H9 (cell line): ENCODE results near the gene RGS6. TPM values are rescaled to one million over a fixed set of nuclear protein-coding genes. Genes with fewer than 3 reads are reported as not detected.

Experiments used
- DNase-seq: peaks from one replicate; pipeline ENCODE4 v3.0.0-alpha.2; 2017
- H2AFZ ChIP-seq: one replicate; pipeline ENCODE4 v1.6.1; 2013; ENCODE audit warnings: mild to moderate bottlenecking, low read length, control low read depth, moderate library complexity
- H2AK5ac ChIP-seq: 2 replicates; pipeline ENCODE4 v1.6.1; 2013; ENCODE audit warnings: low read length, control low read depth, mixed read lengths; ENCODE audit not compliant: insufficient read length
- H2BK120ac ChIP-seq: one replicate; pipeline ENCODE4 v1.6.1; 2013; ENCODE audit warnings: low read depth, mild to moderate bottlenecking, low read length, control low read depth, inconsistent platforms; ENCODE audit not compliant: poor library complexity, severe bottlenecking
- H2BK12ac ChIP-seq: 2 replicates; pipeline ENCODE4 v1.6.1; 2013; ENCODE audit warnings: low read length, control low read depth, mixed read lengths, low read depth; ENCODE audit not compliant: insufficient read length
- H2BK15ac ChIP-seq: 2 replicates; pipeline ENCODE4 v1.6.1; 2013; ENCODE audit warnings: low read depth, low read length, control low read depth
- H2BK20ac ChIP-seq: one replicate; pipeline ENCODE4 v1.6.1; 2013; ENCODE audit warnings: low read depth, mild to moderate bottlenecking, low read length, control low read depth, inconsistent platforms; ENCODE audit not compliant: poor library complexity, severe bottlenecking
- H2BK5ac ChIP-seq: 2 replicates; pipeline ENCODE4 v1.6.1; 2013; ENCODE audit warnings: low read length, control low read depth, mixed read lengths; ENCODE audit not compliant: insufficient read length
- H3K14ac ChIP-seq: 2 replicates; pipeline ENCODE4 v1.6.1; 2013; ENCODE audit warnings: low read length, control low read depth; ENCODE audit not compliant: insufficient read depth
- H3K18ac ChIP-seq: 2 replicates; pipeline ENCODE4 v1.6.1; 2013; ENCODE audit warnings: low read depth, mild to moderate bottlenecking, mixed read lengths, low read length, control low read depth; ENCODE audit not compliant: insufficient read length
- H3K23ac ChIP-seq: 2 replicates; pipeline ENCODE4 v1.6.1; 2013; ENCODE audit warnings: low read length, control low read depth, mixed read lengths, low read depth; ENCODE audit not compliant: insufficient read length
- H3K23me2 ChIP-seq: 2 replicates; pipeline ENCODE4 v1.6.1; 2013; ENCODE audit warnings: low read depth, mild to moderate bottlenecking, mixed read lengths, low read length, control low read depth; ENCODE audit not compliant: insufficient read length, poor library complexity, severe bottlenecking
- H3K27ac ChIP-seq: 2 replicates; pipeline ENCODE4 v1.5.1; 2013; ENCODE audit warnings: low read length, control low read depth, mixed read lengths, low read depth; ENCODE audit not compliant: insufficient read length
- H3K27me3 ChIP-seq: 2 replicates; pipeline ENCODE4 v1.6.1; 2013; ENCODE audit warnings: low read length, control low read depth, inconsistent platforms; ENCODE audit not compliant: insufficient read depth
- H3K4ac ChIP-seq: 2 replicates; pipeline ENCODE4 v1.6.1; 2013; ENCODE audit warnings: low read depth, mild to moderate bottlenecking, control low read depth, inconsistent platforms, low read length, moderate library complexity
- H3K4me1 ChIP-seq: 2 replicates; pipeline ENCODE4 v1.6.1; 2013; ENCODE audit warnings: low read length, control low read depth, inconsistent platforms; ENCODE audit not compliant: insufficient read depth
- H3K4me2 ChIP-seq: 2 replicates; pipeline ENCODE4 v1.6.1; 2013; ENCODE audit warnings: low read length, control low read depth, mixed read lengths; ENCODE audit not compliant: insufficient read length, insufficient read depth
- H3K56ac ChIP-seq: 2 replicates; pipeline ENCODE4 v1.6.1; 2013; ENCODE audit warnings: low read depth, mild to moderate bottlenecking, mixed read lengths, low read length, control low read depth; ENCODE audit not compliant: insufficient read length
- H3K79me1 ChIP-seq: 2 replicates; pipeline ENCODE4 v1.6.1; 2013; ENCODE audit warnings: low read depth, mild to moderate bottlenecking, moderate library complexity, low read length, control low read depth, inconsistent platforms; ENCODE audit not compliant: insufficient read depth, poor library complexity, severe bottlenecking
- H3K79me2 ChIP-seq: 2 replicates; pipeline ENCODE4 v1.6.1; 2013; ENCODE audit warnings: low read length, control low read depth, inconsistent platforms; ENCODE audit not compliant: insufficient read depth
- H3K9ac ChIP-seq: 2 replicates; pipeline ENCODE4 v1.6.1; 2013; ENCODE audit warnings: low read length, control low read depth, mixed read lengths; ENCODE audit not compliant: insufficient read length; ENCODE audit errors: extremely low read depth
- H3K9me3 ChIP-seq: one replicate; pipeline ENCODE4 v1.6.1; 2013; ENCODE audit warnings: low read depth, low read length, inconsistent platforms; ENCODE audit not compliant: control insufficient read depth
- H3T11ph ChIP-seq: one replicate; pipeline ENCODE4 v1.6.1; 2013; ENCODE audit warnings: mild to moderate bottlenecking, low read length, control low read depth, inconsistent platforms
- H4K20me1 ChIP-seq: one replicate; pipeline ENCODE4 v1.6.1; 2013; ENCODE audit not compliant: control insufficient read depth, insufficient read length, insufficient read depth
- H4K5ac ChIP-seq: 2 replicates; pipeline ENCODE4 v1.6.1; 2013; ENCODE audit warnings: low read depth, mild to moderate bottlenecking, mixed read lengths, low read length, control low read depth; ENCODE audit not compliant: insufficient read length
- H4K8ac ChIP-seq: replicated peaks from 2 replicates; pipeline ENCODE4 v1.6.1; 2013; ENCODE audit warnings: low read length, control low read depth, mixed read lengths, low read depth; ENCODE audit not compliant: insufficient read length
- H4K91ac ChIP-seq: 2 replicates; pipeline ENCODE4 v1.6.1; 2013; ENCODE audit warnings: low read depth, mild to moderate bottlenecking, moderate library complexity, mixed read lengths, low read length, control low read depth; ENCODE audit not compliant: insufficient read length
- H3K27ac Mint-ChIP-seq, 3 experiments: 2 replicates in 2 of 3; 3 replicates in 1 of 3; pipeline ENCODE4 v1.8.0; 2020 to 2021; ENCODE audit warnings: mixed read lengths in 3 of 3, mild to moderate bottlenecking in 1 of 3, moderate library complexity in 1 of 3
- H3K27me3 Mint-ChIP-seq: 2 replicates; pipeline ENCODE4 v1.8.0; 2021; ENCODE audit warnings: low read depth, mild to moderate bottlenecking, moderate library complexity, mixed read lengths
- H3K36me3 Mint-ChIP-seq, 3 experiments: 2 replicates in 2 of 3; 3 replicates in 1 of 3; pipeline ENCODE4 v1.8.0; 2020 to 2021; ENCODE audit warnings: low read depth in 3 of 3, mixed read lengths in 3 of 3; ENCODE audit not compliant: insufficient read depth in 1 of 3
- H3K4me1 Mint-ChIP-seq, 2 experiments: 2 replicates each; pipeline ENCODE4 v1.8.0; 2020; ENCODE audit warnings: mixed read lengths in 2 of 2
- H3K4me3 Mint-ChIP-seq, 2 experiments: 2 replicates in 1 of 2; 3 replicates in 1 of 2; pipeline ENCODE4 v1.8.0; 2020 to 2021; ENCODE audit warnings: mild to moderate bottlenecking in 2 of 2, mixed read lengths in 2 of 2, moderate library complexity in 1 of 2
- H3K9me3 Mint-ChIP-seq, 2 experiments: 2 replicates in 1 of 2; 3 replicates in 1 of 2; pipeline ENCODE4 v1.8.0; 2020; ENCODE audit warnings: mild to moderate bottlenecking in 2 of 2, mixed read lengths in 2 of 2, moderate library complexity in 1 of 2
- CTCF ChIP-seq: fragments of 200-600 bp; sonication (generic); conservative IDR thresholded peaks from 3 replicates; pipeline ENCODE4 v1.8.0; 2021; ENCODE audit warnings: antibody characterized with exemption, mild to moderate bottlenecking
- WGBS: extraction: QIAGEN DNeasy Blood & Tissue Kit; methylation state at CpG from one replicate; pipeline ENCODE4 v1.1.7; 2013; ENCODE audit warnings: missing lambda C conversion rate, low lambda C conversion rate, mixed read lengths; ENCODE audit not compliant: insufficient read length; ENCODE audit errors: extremely low coverage; 5-methylcytosine and 5-hydroxymethylcytosine counted together
- total RNA-seq: library from RNA; stranded (reverse); gene quantifications from 2 replicates; pipeline ENCODE4 v1.2.1, GENCODE V29; 2021

Gene RGS6
- total RNA-seq, 1 experiment from 2014 or later = 3.0 TPM

GRCh38 chr14:72254937-72255472, 322.8 kb downstream of the RGS6 start:
- Mint-ChIP-seq H3K9me3 (peaks cover 10 to 20% of the 10 kb centered on the region in 2 experiments; a peak in 4 of 5 replicates), H3K27ac (peak overlapping the region in 1 of 3 experiments; percentile 1; a peak in 2 of 7 replicates), H3K27me3 (no peaks in the 10 kb centered on the region), H3K4me3 (no peak overlapping the region), H3K36me3 (peaks cover 5 to 31% (median 6%) of the 10 kb centered on the region in 3 experiments), H3K4me1 (peaks cover 38 to 39% of the 10 kb centered on the region in 2 experiments)
- Histone ChIP-seq H3T11ph (no peak overlapping the region), H2BK120ac (no peak overlapping the region), H3K27ac (no peak overlapping the region), H3K56ac (no peak overlapping the region), H2BK20ac (no peak overlapping the region), H4K8ac (no peak overlapping the region), H2BK5ac (no peak overlapping the region), H2BK15ac (no peak overlapping the region), H3K23me2 (no peaks in the 10 kb centered on the region), H3K4ac (no peak overlapping the region), H4K20me1 (no peaks in the 10 kb centered on the region), H3K23ac (no peak overlapping the region), H3K79me2 (no peaks in the 10 kb centered on the region), H3K18ac (no peak overlapping the region), H3K4me2 (no peak overlapping the region), H2BK12ac (no peak overlapping the region), H3K79me1 (no peaks in the 10 kb centered on the region), H3K9me3 (no peaks in the 10 kb centered on the region), H2AK5ac (no peak overlapping the region), H3K27me3 (no peaks in the 10 kb centered on the region), H2AFZ (no peak overlapping the region), H4K5ac (no peak overlapping the region), H4K91ac (no peak overlapping the region), H3K4me1 (peaks cover 4% of the 10 kb centered on the region; the same call in 1 of the 2 replicates), H3K14ac (no peak overlapping the region), H3K9ac (no peak overlapping the region)
- no peak for TF ChIP-seq CTCF
- no peak for DNase-seq
- no CpG with 5 or more reads among the region's 4 CpGs for WGBS
